ENCODE data around the gene DIO3.

The DIO3 gene

GRCh38 chr14:101542391-101542790 is 18.9 kb upstream of the DIO3 start:
- no peak for DNase-seq (ENCODE audit: low read depth)
- no peak for TF ChIP-seq CTCF (conservative IDR thresholded peaks at IDR 0.05; ENCODE audit: low read length)
- H3K4me3 ChIP-seq (ENCODE audit: low read length), result no peak overlapping the region

GRCh38 chr14:101543814-101544213 is 17.5 kb upstream of the DIO3 start:
- TF ChIP-seq CTCF (conservative IDR thresholded peaks at IDR 0.05; ENCODE audit: low read length), result no peak
- DNase-seq (ENCODE audit: low read depth), result no peak
- H3K4me3 ChIP-seq (ENCODE audit: low read length), result no peak overlapping the region

- H3K4me3 ChIP-seq (ENCODE audit: low read length), result no peak overlapping the region
- TF ChIP-seq CTCF (conservative IDR thresholded peaks at IDR 0.05; ENCODE audit: low read length), result no peak
- DNase-seq (ENCODE audit: low read depth), result no peak
Measured at GRCh38 chr14:101544550-101544949, 16.7 kb upstream of the DIO3 start.

- DNase-seq (ENCODE audit: low read depth), result no peak
- TF ChIP-seq CTCF (conservative IDR thresholded peaks at IDR 0.05; ENCODE audit: low read length), result no peak
- H3K4me3 ChIP-seq (ENCODE audit: low read length), result no peak overlapping the region
Measured at GRCh38 chr14:101546706-101547105, 14.6 kb upstream of the DIO3 start.

- no peak for TF ChIP-seq CTCF (conservative IDR thresholded peaks at IDR 0.05; ENCODE audit: low read length)
- DNase-seq (ENCODE audit: low read depth), result no peak
- H3K4me3 ChIP-seq (ENCODE audit: low read length), result no peak overlapping the region
Measured at GRCh38 chr14:101547107-101547738, 14.1 kb upstream of the DIO3 start.

- no peak for TF ChIP-seq CTCF (conservative IDR thresholded peaks at IDR 0.05; ENCODE audit: low read length)
- no peak overlapping the region for H3K4me3 ChIP-seq (ENCODE audit: low read length)
- no peak for DNase-seq (ENCODE audit: low read depth)
Measured at GRCh38 chr14:101547961-101548669, 13.2 kb upstream of the DIO3 start.

GRCh38 chr14:101548710-101549109 is 12.6 kb upstream of the DIO3 start:
- H3K4me3 ChIP-seq (ENCODE audit: low read length), result no peak overlapping the region
- no peak for DNase-seq (ENCODE audit: low read depth)
- no peak for TF ChIP-seq CTCF (conservative IDR thresholded peaks at IDR 0.05; ENCODE audit: low read length)

Measured in AG10803 (cell line).